DMS79 (cell line): ENCODE measurements around the gene NAV2.

Experiments
- DNase-seq: peaks from one replicate; lab custom pipeline; 2025; lab: John Stamatoyannopoulos, UW

NAV2 gene

GRCh38 chr11:19718951-19719350, 6.3 kb downstream of the NAV2 start:
- no peak for DNase-seq

GRCh38 chr11:19719960-19720359, 7.3 kb downstream of the NAV2 start:
- DNase-seq, result no peak

- no peak for DNase-seq
These were observed 8.5 kb downstream of the NAV2 start for GRCh38 chr11:19721176-19721575.

GRCh38 chr11:19722702-19723101, 10.1 kb downstream of the NAV2 start:
- DNase-seq, result no peak

GRCh38 chr11:19723572-19724342, 11.1 kb downstream of the NAV2 start:
- DNase-seq, result no peak

GRCh38 chr11:19724765-19725164, 12.1 kb downstream of the NAV2 start:
- no peak for DNase-seq

- no peak for DNase-seq
These were observed 12.9 kb downstream of the NAV2 start for GRCh38 chr11:19725379-19726079.

- DNase-seq, result peak; percentile 63
These were observed 14.6 kb downstream of the NAV2 start for GRCh38 chr11:19727246-19727645.

- no peak for DNase-seq
These were observed 15.8 kb downstream of the NAV2 start for GRCh38 chr11:19728436-19728835.

GRCh38 chr11:19729141-19729540, 16.5 kb downstream of the NAV2 start:
- DNase-seq, result no peak

- DNase-seq, result no peak
These were observed 17.7 kb downstream of the NAV2 start for GRCh38 chr11:19730373-19730772.

GRCh38 chr11:19734171-19734570, 21.5 kb downstream of the NAV2 start:
- DNase-seq, result no peak

- no peak for DNase-seq
These were observed 22.7 kb downstream of the NAV2 start for GRCh38 chr11:19735157-19735908.

- peak; percentile 23 for DNase-seq
These were observed 23.4 kb downstream of the NAV2 start for GRCh38 chr11:19735909-19736498.

GRCh38 chr11:19736831-19737230, 24.2 kb downstream of the NAV2 start:
- DNase-seq, result no peak

GRCh38 chr11:19737575-19737974, 24.9 kb downstream of the NAV2 start:
- DNase-seq, result no peak

- no peak for DNase-seq
These were observed 25.5 kb downstream of the NAV2 start for GRCh38 chr11:19738124-19738523.

- DNase-seq, result no peak
These were observed 27.2 kb downstream of the NAV2 start for GRCh38 chr11:19739872-19740271.

- DNase-seq, result no peak
These were observed 27.9 kb downstream of the NAV2 start for GRCh38 chr11:19740586-19740985.

GRCh38 chr11:19742588-19743292, 30.1 kb downstream of the NAV2 start:
- peak; percentile 60 for DNase-seq

- DNase-seq, result no peak
These were observed 31.0 kb downstream of the NAV2 start for GRCh38 chr11:19743622-19744021.

- DNase-seq, result no peak
These were observed 31.5 kb downstream of the NAV2 start for GRCh38 chr11:19744130-19744529.
